Endothelial cell of umbilical vein (primary cell): ENCODE data around the gene SEMA5A.

Experiments
- EZH2 ChIP-seq: IDR thresholded peaks from 2 replicates; pipeline ENCODE4 v1.6.1; 2012; ENCODE audit warnings: borderline replicate concordance, low read depth, mild to moderate bottlenecking, moderate library complexity, low read length, inconsistent platforms; ENCODE audit not compliant: severe bottlenecking
- MYC ChIP-seq: IDR thresholded peaks from one replicate; pipeline ENCODE4 v1.6.1; 2011; ENCODE audit warnings: mild to moderate bottlenecking, low read depth, low read length
- POLR2A ChIP-seq: IDR thresholded peaks from 2 replicates; pipeline ENCODE4 v1.6.1; 2012; ENCODE audit warnings: low read depth, mild to moderate bottlenecking, control low read depth, low read length
- POLR2AphosphoS5 ChIP-seq: IDR thresholded peaks from 2 replicates; pipeline ENCODE4 v1.6.1; 2012; ENCODE audit warnings: low read depth, mild to moderate bottlenecking, control low read depth, low read length, moderate library complexity; ENCODE audit not compliant: insufficient read depth
- TF ChIP-seq, protein P1 (sequence below), 2 donors: IDR thresholded peaks; 1 replicate in 1 of 2; 2 replicates in 1 of 2; pipeline ENCODE4 v1.5.1; 2011; ENCODE audit warnings: low read length in 2 of 2, mild to moderate bottlenecking in 2 of 2, moderate library complexity in 2 of 2, control low read depth in 1 of 2, inconsistent platforms in 1 of 2, low read depth in 1 of 2; ENCODE audit not compliant: insufficient read depth in 1 of 2; ENCODE audit errors: extremely low read depth in 1 of 2

GRCh38 chr5:9361835-9362234, 184.0 kb downstream of the SEMA5A start:
- TF ChIP-seq, protein P1, sequence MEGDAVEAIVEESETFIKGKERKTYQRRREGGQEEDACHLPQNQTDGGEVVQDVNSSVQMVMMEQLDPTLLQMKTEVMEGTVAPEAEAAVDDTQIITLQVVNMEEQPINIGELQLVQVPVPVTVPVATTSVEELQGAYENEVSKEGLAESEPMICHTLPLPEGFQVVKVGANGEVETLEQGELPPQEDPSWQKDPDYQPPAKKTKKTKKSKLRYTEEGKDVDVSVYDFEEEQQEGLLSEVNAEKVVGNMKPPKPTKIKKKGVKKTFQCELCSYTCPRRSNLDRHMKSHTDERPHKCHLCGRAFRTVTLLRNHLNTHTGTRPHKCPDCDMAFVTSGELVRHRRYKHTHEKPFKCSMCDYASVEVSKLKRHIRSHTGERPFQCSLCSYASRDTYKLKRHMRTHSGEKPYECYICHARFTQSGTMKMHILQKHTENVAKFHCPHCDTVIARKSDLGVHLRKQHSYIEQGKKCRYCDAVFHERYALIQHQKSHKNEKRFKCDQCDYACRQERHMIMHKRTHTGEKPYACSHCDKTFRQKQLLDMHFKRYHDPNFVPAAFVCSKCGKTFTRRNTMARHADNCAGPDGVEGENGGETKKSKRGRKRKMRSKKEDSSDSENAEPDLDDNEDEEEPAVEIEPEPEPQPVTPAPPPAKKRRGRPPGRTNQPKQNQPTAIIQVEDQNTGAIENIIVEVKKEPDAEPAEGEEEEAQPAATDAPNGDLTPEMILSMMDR (IDR thresholded peaks at IDR 0.05; ENCODE audit: extremely low read depth in 1 of 2, insufficient read depth in 1 of 2, low read depth in 1 of 2, low read length in 2 of 2), result peak; percentile 44 to 66
- TF ChIP-seq POLR2A, result no peak
- TF ChIP-seq EZH2, result no peak
- no peak for TF ChIP-seq POLR2AphosphoS5
- no peak for TF ChIP-seq MYC
